ENCODE data around the gene FTSJ1.

FTSJ1 gene

DNA sequence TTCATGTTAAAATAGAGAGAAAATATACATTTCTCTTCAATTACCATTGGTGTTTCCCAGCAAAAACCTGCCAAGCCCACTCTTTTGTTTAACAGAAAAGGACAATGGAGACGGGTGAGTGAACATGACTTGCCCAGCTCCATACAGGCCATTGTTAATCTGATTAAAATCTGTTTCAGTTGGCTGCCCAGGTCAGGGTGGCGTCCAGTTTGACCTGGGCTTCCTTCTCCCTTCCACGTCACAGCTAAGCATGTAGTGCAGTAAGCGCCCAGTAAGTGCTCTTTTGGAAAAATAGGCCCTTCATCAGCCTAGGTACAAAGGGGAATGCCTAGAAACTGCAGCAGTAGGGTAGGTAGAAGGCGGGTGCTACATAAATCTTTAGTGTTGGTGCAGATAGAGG is 31.2 kb downstream of the FTSJ1 start:
- H3K9ac ChIP-seq (ENCODE audit: low read length in 5 of 5) = no peak overlapping the region
- no peak overlapping the region for H3K27ac ChIP-seq (ENCODE audit: low read depth, low read length)
- peaks cover 0 to 3% (median 0%) of the 10 kb centered on the region in 5 donors for H3K9me3 ChIP-seq (ENCODE audit: control insufficient read depth in 5 of 5, low read length in 5 of 5)
- H3K27me3 ChIP-seq (ENCODE audit: control insufficient read depth in 5 of 5, insufficient read depth in 4 of 5, low read length in 5 of 5) = peaks cover 0 to 13% (median 10%) of the 10 kb centered on the region in 5 donors
- peaks cover 0 to 17% (median 13%) of the 10 kb centered on the region in 5 donors for H3K4me1 ChIP-seq (ENCODE audit: control insufficient read depth in 5 of 5, insufficient read depth in 5 of 5, low read length in 5 of 5)
- peaks cover 0 to 4% (median 0%) of the 10 kb centered on the region in 5 donors for H3K36me3 ChIP-seq (ENCODE audit: control insufficient read depth in 5 of 5, insufficient read depth in 5 of 5, low read length in 5 of 5)
- H3K4me3 ChIP-seq (ENCODE audit: low read depth in 1 of 5, low read length in 5 of 5) = no peak overlapping the region

DNA sequence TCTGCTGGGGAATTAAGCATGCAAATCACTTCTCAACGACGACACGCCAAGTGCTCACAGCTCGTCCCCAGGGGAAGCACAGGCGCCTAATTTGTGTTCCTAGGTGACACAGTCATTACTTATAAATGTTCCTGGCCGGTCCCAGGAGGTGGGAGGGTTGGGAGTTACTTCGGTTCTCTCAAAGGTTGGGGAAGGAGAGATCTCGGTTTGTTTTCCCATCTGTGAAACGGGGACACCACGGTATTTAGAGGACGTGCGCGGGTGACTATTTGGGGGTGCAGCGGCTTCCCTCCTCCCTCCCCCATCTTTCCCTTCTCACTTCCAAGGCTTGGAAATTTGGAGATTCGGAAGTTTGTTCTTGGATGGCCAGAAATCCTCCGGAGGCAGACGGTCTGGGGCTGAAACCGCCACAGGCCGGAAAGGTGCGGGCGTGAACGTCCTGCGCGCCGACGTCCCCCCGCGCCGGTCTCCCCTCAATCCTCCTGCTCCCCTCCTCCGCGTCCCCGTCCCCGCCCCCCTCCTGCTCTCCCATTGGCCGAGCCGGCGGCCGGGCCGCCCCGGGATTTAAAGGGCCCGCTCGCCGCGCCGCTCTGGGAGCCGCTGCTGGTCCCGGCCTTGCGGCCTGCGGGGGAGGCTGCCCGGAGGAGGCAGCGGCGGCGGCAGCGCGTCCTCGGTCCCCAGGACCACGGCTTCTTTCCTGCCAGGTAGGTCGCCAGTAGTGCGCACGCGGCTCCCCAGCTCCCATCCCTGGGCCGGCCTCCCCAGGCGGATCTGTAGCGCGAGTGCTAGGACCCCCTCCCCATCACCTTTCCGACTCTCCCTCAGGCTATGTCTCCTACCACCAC is 32.6 kb downstream of the FTSJ1 start, which contains the start of gene PORCN:
Gene PORCN (plus strand): TSS at position 593 of the 845 bp plus-strand sequence. CDS start 829 bp downstream, outside the sequence.
- peaks cover 0 to 12% (median 3%) of the 10 kb centered on the region in 5 donors for H3K36me3 ChIP-seq (ENCODE audit: control insufficient read depth in 5 of 5, insufficient read depth in 5 of 5, low read length in 5 of 5)
- peaks cover 0 to 3% (median 0%) of the 10 kb centered on the region in 5 donors for H3K9me3 ChIP-seq (ENCODE audit: control insufficient read depth in 5 of 5, low read length in 5 of 5)
- H3K27me3 ChIP-seq (ENCODE audit: control insufficient read depth in 5 of 5, insufficient read depth in 4 of 5, low read length in 5 of 5) = peaks cover 0 to 18% (median 10%) of the 10 kb centered on the region in 5 donors
- H3K4me3 ChIP-seq (ENCODE audit: low read depth in 1 of 5, low read length in 5 of 5) = peak within 1 kb of the TSS; percentile 76 to 82 (median 79)
- peak within 1 kb of the TSS; percentile 30 for H3K27ac ChIP-seq (ENCODE audit: low read depth, low read length)
- peak within 1 kb of the TSS in 4 of 5 donors; percentile 71 to 86 (median 82) for H3K9ac ChIP-seq (ENCODE audit: low read length in 5 of 5)
- peaks cover 0 to 17% (median 13%) of the 10 kb centered on the region in 5 donors for H3K4me1 ChIP-seq (ENCODE audit: control insufficient read depth in 5 of 5, insufficient read depth in 5 of 5, low read length in 5 of 5)

DNA sequence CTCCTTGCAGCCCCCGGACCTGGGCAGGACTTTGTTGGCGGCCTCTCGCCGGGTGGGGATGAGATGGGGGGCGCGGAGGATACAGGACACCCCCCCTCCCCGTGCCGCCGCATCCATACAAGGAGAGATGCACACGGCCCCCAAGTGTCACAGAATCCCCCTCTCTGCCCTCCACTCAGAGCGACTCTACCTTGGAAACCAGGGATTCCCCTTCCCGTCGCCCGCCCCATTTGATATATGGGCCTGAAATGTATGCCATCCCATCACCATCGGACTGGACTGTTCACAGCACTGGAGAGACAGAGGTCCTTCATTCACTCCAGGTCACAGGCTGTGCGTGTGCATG is 33.2 kb downstream of the FTSJ1 start:
- Histone ChIP-seq H3K27me3 (ENCODE audit: control insufficient read depth in 5 of 5, insufficient read depth in 4 of 5, low read length in 5 of 5) (peaks cover 0 to 15% (median 8%) of the 10 kb centered on the region in 5 donors), H3K4me3 (ENCODE audit: low read depth in 1 of 5, low read length in 5 of 5) (peak overlapping the region; percentile 74 to 79 (median 76)), H3K36me3 (ENCODE audit: control insufficient read depth in 5 of 5, insufficient read depth in 5 of 5, low read length in 5 of 5) (peaks cover 0 to 12% (median 3%) of the 10 kb centered on the region in 5 donors), H3K27ac (ENCODE audit: low read depth, low read length) (no peak overlapping the region), H3K4me1 (ENCODE audit: control insufficient read depth in 5 of 5, insufficient read depth in 5 of 5, low read length in 5 of 5) (peaks cover 0 to 17% (median 13%) of the 10 kb centered on the region in 5 donors), H3K9me3 (ENCODE audit: control insufficient read depth in 5 of 5, low read length in 5 of 5) (peaks cover 0 to 3% (median 0%) of the 10 kb centered on the region in 5 donors), H3K9ac (ENCODE audit: low read length in 5 of 5) (peak overlapping the region in 4 of 5 donors; percentile 71 to 86 (median 82))

DNA sequence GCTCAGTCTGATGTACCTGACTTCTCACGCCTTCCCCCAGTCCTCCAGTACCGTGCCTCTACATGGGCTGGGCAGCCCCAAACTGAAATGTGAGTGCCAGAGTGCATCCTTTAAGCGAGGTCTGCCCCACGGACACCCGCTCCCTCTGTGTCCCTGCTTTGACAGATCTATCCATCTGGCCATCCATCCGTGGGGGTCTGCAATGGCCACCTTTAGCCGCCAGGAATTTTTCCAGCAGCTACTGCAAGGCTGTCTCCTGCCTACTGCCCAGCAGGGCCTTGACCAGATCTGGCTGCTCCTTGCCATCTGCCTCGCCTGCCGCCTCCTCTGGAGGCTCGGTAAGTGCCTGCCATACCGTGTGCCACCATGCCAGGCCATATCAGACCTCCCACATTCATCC is 33.6 kb downstream of the FTSJ1 start:
- peak overlapping the region; percentile 74 to 79 (median 76) for H3K4me3 ChIP-seq (ENCODE audit: low read depth in 1 of 5, low read length in 5 of 5)
- no peak overlapping the region for H3K27ac ChIP-seq (ENCODE audit: low read depth, low read length)
- H3K27me3 ChIP-seq (ENCODE audit: control insufficient read depth in 5 of 5, insufficient read depth in 4 of 5, low read length in 5 of 5) = peaks cover 0 to 15% (median 8%) of the 10 kb centered on the region in 5 donors
- peaks cover 0 to 17% (median 13%) of the 10 kb centered on the region in 5 donors for H3K4me1 ChIP-seq (ENCODE audit: control insufficient read depth in 5 of 5, insufficient read depth in 5 of 5, low read length in 5 of 5)
- H3K9me3 ChIP-seq (ENCODE audit: control insufficient read depth in 5 of 5, low read length in 5 of 5) = peaks cover 0 to 3% (median 0%) of the 10 kb centered on the region in 5 donors
- peaks cover 0 to 15% (median 3%) of the 10 kb centered on the region in 5 donors for H3K36me3 ChIP-seq (ENCODE audit: control insufficient read depth in 5 of 5, insufficient read depth in 5 of 5, low read length in 5 of 5)
- H3K9ac ChIP-seq (ENCODE audit: low read length in 5 of 5) = peak overlapping the region in 3 of 5 donors; percentile 78 to 86 (median 86)

DNA sequence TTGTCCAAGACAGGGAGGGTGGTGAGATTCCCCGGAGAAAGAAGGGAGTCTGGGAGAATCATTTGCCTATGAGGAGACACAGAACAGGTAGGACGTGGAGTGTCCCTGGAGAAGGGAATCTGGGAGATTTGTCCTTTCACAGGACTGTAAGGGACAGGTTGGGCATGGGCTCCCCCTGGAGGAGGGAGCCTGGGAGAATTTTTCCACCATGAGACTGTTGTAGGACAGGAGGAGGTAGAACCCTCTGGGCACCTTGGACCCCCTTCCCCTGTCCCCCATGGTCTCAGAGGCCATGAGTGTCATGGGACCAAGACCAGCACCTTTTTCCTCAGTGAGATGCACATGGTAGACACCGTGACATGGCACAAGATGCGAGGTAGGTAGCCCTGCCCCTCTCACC is 35.6 kb downstream of the FTSJ1 start:
- Histone ChIP-seq H3K9me3 (ENCODE audit: control insufficient read depth in 5 of 5, low read length in 5 of 5) (peaks cover 0 to 5% (median 0%) of the 10 kb centered on the region in 5 donors), H3K9ac (ENCODE audit: low read length in 5 of 5) (no peak overlapping the region), H3K27me3 (ENCODE audit: control insufficient read depth in 5 of 5, insufficient read depth in 4 of 5, low read length in 5 of 5) (peaks cover 0 to 18% (median 8%) of the 10 kb centered on the region in 5 donors), H3K4me1 (ENCODE audit: control insufficient read depth in 5 of 5, insufficient read depth in 5 of 5, low read length in 5 of 5) (peaks cover 0 to 17% (median 13%) of the 10 kb centered on the region in 5 donors), H3K36me3 (ENCODE audit: control insufficient read depth in 5 of 5, insufficient read depth in 5 of 5, low read length in 5 of 5) (peaks cover 0 to 24% (median 7%) of the 10 kb centered on the region in 5 donors), H3K4me3 (ENCODE audit: low read depth in 1 of 5, low read length in 5 of 5) (no peak overlapping the region), H3K27ac (ENCODE audit: low read depth, low read length) (no peak overlapping the region)

DNA sequence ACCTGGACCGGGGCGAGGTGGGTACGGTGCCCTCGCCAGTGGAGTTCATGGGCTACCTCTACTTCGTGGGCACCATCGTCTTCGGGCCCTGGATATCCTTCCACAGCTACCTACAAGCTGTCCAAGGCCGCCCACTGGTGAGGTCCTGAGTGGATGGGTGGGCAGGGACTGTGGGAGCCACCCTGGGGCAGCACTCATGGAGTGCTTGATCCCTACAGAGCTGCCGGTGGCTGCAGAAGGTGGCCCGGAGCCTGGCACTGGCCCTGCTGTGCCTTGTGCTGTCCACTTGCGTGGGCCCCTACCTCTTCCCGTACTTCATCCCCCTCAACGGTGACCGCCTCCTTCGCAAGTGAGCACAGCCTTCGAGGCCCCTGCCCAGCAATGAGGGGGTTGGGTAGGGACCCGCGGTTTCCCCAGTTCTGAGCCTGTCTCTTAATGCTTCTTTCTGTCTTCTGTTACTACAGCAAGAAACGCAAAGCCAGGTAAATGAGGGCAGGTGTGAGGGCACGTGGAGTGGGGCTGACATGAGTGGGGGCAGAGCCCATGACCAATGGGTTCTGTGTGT is 36.5 kb downstream of the FTSJ1 start:
- Histone ChIP-seq H3K4me1 (ENCODE audit: control insufficient read depth in 5 of 5, insufficient read depth in 5 of 5, low read length in 5 of 5) (peaks cover 0 to 17% (median 13%) of the 10 kb centered on the region in 5 donors), H3K9me3 (ENCODE audit: control insufficient read depth in 5 of 5, low read length in 5 of 5) (peaks cover 0 to 5% (median 0%) of the 10 kb centered on the region in 5 donors), H3K9ac (ENCODE audit: low read length in 5 of 5) (no peak overlapping the region), H3K27me3 (ENCODE audit: control insufficient read depth in 5 of 5, insufficient read depth in 4 of 5, low read length in 5 of 5) (peaks cover 0 to 18% (median 11%) of the 10 kb centered on the region in 5 donors), H3K4me3 (ENCODE audit: low read depth in 1 of 5, low read length in 5 of 5) (no peak overlapping the region), H3K27ac (ENCODE audit: low read depth, low read length) (no peak overlapping the region), H3K36me3 (ENCODE audit: control insufficient read depth in 5 of 5, insufficient read depth in 5 of 5, low read length in 5 of 5) (peaks cover 0 to 28% (median 7%) of the 10 kb centered on the region in 5 donors)

DNA sequence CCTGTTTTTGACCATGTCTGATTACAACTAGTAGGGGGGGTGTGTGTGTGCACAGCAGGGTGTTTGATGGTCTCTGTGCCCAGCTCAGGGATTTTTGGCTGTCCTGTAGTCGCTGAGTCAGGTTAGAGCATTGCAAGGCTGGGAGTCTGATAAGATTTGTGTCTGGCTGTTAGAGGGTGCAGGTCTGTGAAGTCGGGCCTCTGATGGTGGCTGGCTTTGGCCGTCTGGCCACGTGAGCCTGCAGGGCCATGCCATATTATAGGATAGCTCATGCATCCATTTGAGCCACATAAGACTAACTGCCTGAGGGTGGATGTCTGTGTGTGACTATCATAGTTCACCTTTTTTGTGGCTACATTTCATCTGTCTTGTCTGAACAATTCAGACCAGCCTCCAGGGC is 37.7 kb downstream of the FTSJ1 start:
- peaks cover 0 to 28% (median 7%) of the 10 kb centered on the region in 5 donors for H3K36me3 ChIP-seq (ENCODE audit: control insufficient read depth in 5 of 5, insufficient read depth in 5 of 5, low read length in 5 of 5)
- H3K4me1 ChIP-seq (ENCODE audit: control insufficient read depth in 5 of 5, insufficient read depth in 5 of 5, low read length in 5 of 5) = peaks cover 0 to 12% (median 8%) of the 10 kb centered on the region in 5 donors
- H3K9me3 ChIP-seq (ENCODE audit: control insufficient read depth in 5 of 5, low read length in 5 of 5) = peaks cover 0 to 5% (median 0%) of the 10 kb centered on the region in 5 donors
- no peak overlapping the region for H3K27ac ChIP-seq (ENCODE audit: low read depth, low read length)
- H3K9ac ChIP-seq (ENCODE audit: low read length in 5 of 5) = no peak overlapping the region
- peaks cover 0 to 18% (median 11%) of the 10 kb centered on the region in 5 donors for H3K27me3 ChIP-seq (ENCODE audit: control insufficient read depth in 5 of 5, insufficient read depth in 4 of 5, low read length in 5 of 5)
- no peak overlapping the region for H3K4me3 ChIP-seq (ENCODE audit: low read depth in 1 of 5, low read length in 5 of 5)

DNA sequence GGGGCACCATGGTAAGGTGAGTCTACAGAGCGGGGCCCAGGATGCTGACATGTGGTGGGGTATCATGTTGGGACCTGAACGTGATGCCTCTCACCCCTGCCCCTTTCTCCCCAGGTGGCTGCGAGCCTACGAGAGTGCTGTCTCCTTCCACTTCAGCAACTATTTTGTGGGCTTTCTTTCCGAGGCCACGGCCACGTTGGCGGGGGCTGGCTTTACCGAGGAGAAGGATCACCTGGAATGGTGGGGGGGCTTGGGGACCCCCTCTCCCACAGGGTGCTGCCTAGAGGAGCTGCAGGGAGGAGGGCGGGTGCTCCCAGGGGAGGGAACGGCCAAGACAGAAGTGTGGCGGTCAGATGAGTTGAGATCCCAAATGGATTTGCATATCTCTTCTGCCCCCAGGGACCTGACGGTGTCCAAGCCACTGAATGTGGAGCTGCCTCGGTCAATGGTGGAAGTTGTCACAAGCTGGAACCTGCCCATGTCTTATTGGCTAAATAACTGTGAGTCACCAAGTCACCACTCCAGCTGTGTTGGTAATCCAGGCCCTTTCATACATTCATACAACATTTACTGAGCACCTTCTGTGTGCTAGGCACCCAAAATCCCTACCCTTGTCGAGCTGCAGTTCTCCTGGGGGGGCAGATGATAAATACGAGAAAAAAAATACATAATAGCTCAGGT is 38.3 kb downstream of the FTSJ1 start:
- Histone ChIP-seq H3K27ac (ENCODE audit: low read depth, low read length) (no peak overlapping the region), H3K4me3 (ENCODE audit: low read depth in 1 of 5, low read length in 5 of 5) (no peak overlapping the region), H3K36me3 (ENCODE audit: control insufficient read depth in 5 of 5, insufficient read depth in 5 of 5, low read length in 5 of 5) (peaks cover 0 to 28% (median 7%) of the 10 kb centered on the region in 5 donors), H3K4me1 (ENCODE audit: control insufficient read depth in 5 of 5, insufficient read depth in 5 of 5, low read length in 5 of 5) (peaks cover 0 to 9% (median 5%) of the 10 kb centered on the region in 5 donors), H3K27me3 (ENCODE audit: control insufficient read depth in 5 of 5, insufficient read depth in 4 of 5, low read length in 5 of 5) (peaks cover 0 to 18% (median 11%) of the 10 kb centered on the region in 5 donors), H3K9ac (ENCODE audit: low read length in 5 of 5) (no peak overlapping the region), H3K9me3 (ENCODE audit: control insufficient read depth in 5 of 5, low read length in 5 of 5) (peaks cover 0 to 5% (median 0%) of the 10 kb centered on the region in 5 donors)

DNA sequence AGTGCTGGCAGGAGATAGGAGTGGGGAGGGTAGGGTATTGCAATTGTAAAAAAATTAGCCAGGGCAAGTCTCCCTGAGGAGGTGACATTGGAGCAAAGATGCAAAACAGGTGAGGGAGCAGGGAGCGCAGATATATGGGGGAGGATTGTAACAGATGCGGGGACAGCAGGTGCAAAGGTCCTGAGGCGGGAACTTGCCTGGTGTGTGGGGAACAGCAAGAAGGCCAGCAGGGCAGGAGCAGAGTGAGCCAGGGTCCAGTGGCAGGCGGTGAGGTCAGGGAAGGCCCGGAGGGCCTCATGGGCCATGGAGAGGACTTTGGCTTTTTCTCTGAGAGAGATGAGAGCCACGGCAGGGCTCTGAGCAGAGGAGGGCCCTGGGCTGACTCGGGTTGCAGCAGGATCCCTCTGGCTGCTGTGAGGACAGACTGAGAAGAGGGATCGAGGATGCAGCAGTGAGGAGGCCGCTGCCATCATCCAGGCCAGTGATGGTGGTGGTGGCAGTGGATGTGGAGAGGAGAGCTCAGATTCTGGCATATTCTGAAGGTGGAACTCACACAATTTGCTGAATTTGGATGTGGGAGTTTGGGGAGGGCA is 39.0 kb downstream of the FTSJ1 start:
- Histone ChIP-seq H3K9ac (ENCODE audit: low read length in 5 of 5) (no peak overlapping the region), H3K27ac (ENCODE audit: low read depth, low read length) (no peak overlapping the region), H3K36me3 (ENCODE audit: control insufficient read depth in 5 of 5, insufficient read depth in 5 of 5, low read length in 5 of 5) (peaks cover 0 to 28% (median 7%) of the 10 kb centered on the region in 5 donors), H3K27me3 (ENCODE audit: control insufficient read depth in 5 of 5, insufficient read depth in 4 of 5, low read length in 5 of 5) (peaks cover 0 to 15% (median 9%) of the 10 kb centered on the region in 5 donors), H3K9me3 (ENCODE audit: control insufficient read depth in 5 of 5, low read length in 5 of 5) (peaks cover 0 to 2% (median 0%) of the 10 kb centered on the region in 5 donors), H3K4me1 (ENCODE audit: control insufficient read depth in 5 of 5, insufficient read depth in 5 of 5, low read length in 5 of 5) (peaks cover 0 to 2% (median 0%) of the 10 kb centered on the region in 5 donors), H3K4me3 (ENCODE audit: low read depth in 1 of 5, low read length in 5 of 5) (no peak overlapping the region)

All from subcutaneous abdominal adipose tissue (tissue), 5 donors.